Measurements from ENCODE around the gene C14orf180. TPM values are rescaled to one million over a fixed set of nuclear protein-coding genes. Genes with fewer than 3 reads are reported as not detected.

The C14orf180 gene
- total RNA-seq, 2 donors from 2014 or later = 1.1 to 5.1 TPM

- Histone ChIP-seq H3K4me1 (ENCODE audit: control insufficient read depth in 1 of 2, low read depth in 2 of 2) (no peaks in the 10 kb centered on the region), H3K27me3 (replicated peaks; ENCODE audit: insufficient read depth) (no peaks in the 10 kb centered on the region), H3K27ac (no peak overlapping the region), H3K36me3 (no peaks in the 10 kb centered on the region), H3K9me3 (no peaks in the 10 kb centered on the region), H3K4me3 (no peak overlapping the region)
- ATAC-seq (ENCODE audit: insufficient number of reproducible peaks, low FRiP score, low read depth) = no peak
- DNase-seq (ENCODE audit: low spot score) = no peak
- TF ChIP-seq CTCF (IDR thresholded peaks at IDR 0.05) = no peak
Measured at GRCh38 chr14:104593241-104593701, 13.7 kb downstream of the C14orf180 start.

- Histone ChIP-seq H3K27me3 (replicated peaks; ENCODE audit: insufficient read depth) (no peaks in the 10 kb centered on the region), H3K4me1 (ENCODE audit: control insufficient read depth in 1 of 2, low read depth in 2 of 2) (no peaks in the 10 kb centered on the region), H3K27ac (no peak overlapping the region), H3K36me3 (no peaks in the 10 kb centered on the region), H3K4me3 (no peak overlapping the region), H3K9me3 (no peaks in the 10 kb centered on the region)
- DNase-seq (ENCODE audit: low spot score) (no peak), ATAC-seq (ENCODE audit: insufficient number of reproducible peaks, low FRiP score, low read depth) (no peak)
- TF ChIP-seq CTCF (IDR thresholded peaks at IDR 0.05) = no peak
Measured at GRCh38 chr14:104593710-104594136, 14.2 kb downstream of the C14orf180 start.

- Histone ChIP-seq H3K36me3 (no peaks in the 10 kb centered on the region), H3K27ac (no peak overlapping the region), H3K27me3 (replicated peaks; ENCODE audit: insufficient read depth) (no peaks in the 10 kb centered on the region), H3K4me1 (ENCODE audit: control insufficient read depth in 1 of 2, low read depth in 2 of 2) (no peaks in the 10 kb centered on the region), H3K9me3 (no peaks in the 10 kb centered on the region), H3K4me3 (no peak overlapping the region)
- no peak for DNase-seq (ENCODE audit: low spot score)
- no peak for ATAC-seq (ENCODE audit: insufficient number of reproducible peaks, low FRiP score, low read depth)
- no peak for TF ChIP-seq CTCF (IDR thresholded peaks at IDR 0.05)
Measured at GRCh38 chr14:104594310-104595046, 14.9 kb downstream of the C14orf180 start.

- DNase-seq (ENCODE audit: low spot score) = no peak
- H3K4me3 ChIP-seq = no peak overlapping the region
- no peaks in the 10 kb centered on the region for H3K36me3 ChIP-seq
- H3K4me1 ChIP-seq (ENCODE audit: control insufficient read depth in 1 of 2, low read depth in 2 of 2) = no peaks in the 10 kb centered on the region
- no peaks in the 10 kb centered on the region for H3K27me3 ChIP-seq (replicated peaks; ENCODE audit: insufficient read depth)
- no peak for TF ChIP-seq CTCF (IDR thresholded peaks at IDR 0.05)
- ATAC-seq (ENCODE audit: insufficient number of reproducible peaks, low FRiP score, low read depth) = no peak
- H3K27ac ChIP-seq = no peak overlapping the region
- H3K9me3 ChIP-seq = no peaks in the 10 kb centered on the region
Measured at GRCh38 chr14:104595116-104595675, 15.6 kb downstream of the C14orf180 start.

- Histone ChIP-seq H3K4me3 (no peak overlapping the region), H3K9me3 (no peaks in the 10 kb centered on the region), H3K4me1 (ENCODE audit: control insufficient read depth in 1 of 2, low read depth in 2 of 2) (no peaks in the 10 kb centered on the region), H3K36me3 (no peaks in the 10 kb centered on the region), H3K27me3 (replicated peaks; ENCODE audit: insufficient read depth) (no peaks in the 10 kb centered on the region), H3K27ac (no peak overlapping the region)
- DNase-seq (ENCODE audit: low spot score) (no peak), ATAC-seq (ENCODE audit: insufficient number of reproducible peaks, low FRiP score, low read depth) (no peak)
- no peak for TF ChIP-seq CTCF (IDR thresholded peaks at IDR 0.05)
Measured at GRCh38 chr14:104595911-104596450, 16.4 kb downstream of the C14orf180 start.

All from thoracic aorta (tissue), 2 donors.